AG08395 (cell line): ENCODE results near the gene DELE1.
"Not testable (repeated sequence)": the region's sequence is repeated elsewhere in the genome, so short reads cannot be mapped to it uniquely, and the experiment has no call there.

Experiments used
- DNase-seq: peaks from one replicate; pipeline ENCODE4 v3.0.0; 2012; ENCODE audit warnings: mixed read lengths, low spot score

DELE1 gene

GRCh38 chr5:141889282-141889871 lies 34.3 kb upstream of the DELE1 start:
- peak; percentile 44 for DNase-seq

- not testable (repeated sequence) for DNase-seq
Observed at GRCh38 chr5:141890429-141890828, 33.2 kb upstream of the DELE1 start.

GRCh38 chr5:141897425-141897824 lies 26.2 kb upstream of the DELE1 start:
- DNase-seq: no peak

- no peak for DNase-seq
Observed at GRCh38 chr5:141898448-141899049, 25.1 kb upstream of the DELE1 start.

GRCh38 chr5:141902015-141902814 lies 21.5 kb upstream of the DELE1 start:
- DNase-seq: no peak

GRCh38 chr5:141903261-141903660 lies 20.4 kb upstream of the DELE1 start:
- no peak for DNase-seq

GRCh38 chr5:141904551-141904950 lies 19.1 kb upstream of the DELE1 start:
- DNase-seq: no peak

GRCh38 chr5:141906517-141906916 lies 17.2 kb upstream of the DELE1 start:
- DNase-seq: no peak

GRCh38 chr5:141906972-141907371 lies 16.7 kb upstream of the DELE1 start:
- no peak for DNase-seq

GRCh38 chr5:141908796-141909195 lies 14.9 kb upstream of the DELE1 start:
- DNase-seq: peak; percentile 59

- DNase-seq: no peak
Observed at GRCh38 chr5:141909212-141909611, 14.5 kb upstream of the DELE1 start.

GRCh38 chr5:141910271-141910673 lies 13.4 kb upstream of the DELE1 start:
- peak; percentile 43 for DNase-seq

- no peak for DNase-seq
Observed at GRCh38 chr5:141913560-141914198, 10.0 kb upstream of the DELE1 start.

GRCh38 chr5:141914199-141914743 lies 9.4 kb upstream of the DELE1 start:
- DNase-seq: peak; percentile 27

GRCh38 chr5:141914797-141915196 lies 8.9 kb upstream of the DELE1 start:
- DNase-seq: no peak

- DNase-seq: no peak
Observed at GRCh38 chr5:141915881-141916336, 7.8 kb upstream of the DELE1 start.

GRCh38 chr5:141916522-141916921 lies 7.1 kb upstream of the DELE1 start:
- no peak for DNase-seq

- DNase-seq: no peak
Observed at GRCh38 chr5:141917760-141918159, 5.9 kb upstream of the DELE1 start.

GRCh38 chr5:141919218-141920119 lies 4.2 kb upstream of the DELE1 start:
- no peak for DNase-seq

- DNase-seq: no peak
Observed at GRCh38 chr5:141920771-141921170, 2.9 kb upstream of the DELE1 start.

GRCh38 chr5:141922827-141923447 lies 734 bp upstream of the DELE1 start:
- DNase-seq: not testable (repeated sequence)
